T-cell (primary cell): ENCODE measurements around the gene ITIH2. TPM values are rescaled to one million over a fixed set of nuclear protein-coding genes. Genes with fewer than 3 reads are reported as not detected.

Source experiments
- ATAC-seq, 4 experiments: fragments of 200-7000 bp in 3 of 4; fragments of 150-1000 bp in 1 of 4; cut with Tn5 transposase; replicated peaks in 1 of 4; 1 replicate in 3 of 4; 2 replicates in 1 of 4; pipeline ENCODE4 v1.10.0; 2021; ENCODE audit warnings: moderate library complexity in 3 of 4, mild to moderate bottlenecking in 2 of 4, moderate number of reproducible peaks in 1 of 4
- CTCF ChIA-PET, 2 donors: fragments of 300-600 bp; sonication (Branson Sonifier 250); formaldehyde crosslinking; loops; one replicate each; lab custom pipeline; 2022; ENCODE audit warnings: antibody characterized with exemption in 2 of 2; lab: Charles Lee
- POLR2A ChIA-PET, 2 donors: fragments of 300-600 bp; sonication (Branson Sonifier 250); formaldehyde crosslinking; loops; one replicate each; lab custom pipeline; 2022; ENCODE audit warnings: antibody characterized with exemption in 2 of 2; lab: Charles Lee
- DNase-seq, 35 experiments: peaks; one replicate each; pipeline versions ENCODE4 v3.0.0 to v3.0.0-alpha.2; 2013 to 2023
- H3K27ac ChIP-seq: one replicate; pipeline ENCODE4 v1.5.1; 2013; ENCODE audit warnings: low read length
- H3K27me3 ChIP-seq, 2 experiments: replicated peaks in 1 of 2; 1 replicate in 1 of 2; 2 replicates in 1 of 2; pipeline versions ENCODE4 v1.6.1 to v1.7.0; 2013; ENCODE audit warnings: low read length in 1 of 2, mixed read lengths in 1 of 2; ENCODE audit not compliant: control insufficient read depth in 2 of 2, insufficient read depth in 2 of 2; ENCODE audit errors: extremely low read depth in 1 of 2
- H3K36me3 ChIP-seq, 2 donors: 1 replicate in 1 of 2; 2 replicates in 1 of 2; pipeline versions ENCODE4 v1.6.1 to v1.7.0; 2013; ENCODE audit warnings: low read length in 1 of 2; ENCODE audit not compliant: control insufficient read depth in 2 of 2, insufficient read depth in 1 of 2; ENCODE audit errors: extremely low read depth in 1 of 2
- H3K4me1 ChIP-seq, 2 experiments: 1 replicate in 1 of 2; 2 replicates in 1 of 2; pipeline versions ENCODE4 v1.6.1 to v1.7.0; 2013; ENCODE audit warnings: low read length in 2 of 2, mixed read lengths in 1 of 2; ENCODE audit not compliant: insufficient read depth in 2 of 2, control insufficient read depth in 1 of 2; ENCODE audit errors: extremely low read depth in 1 of 2
- H3K4me3 ChIP-seq, 2 donors: 1 replicate in 1 of 2; 2 replicates in 1 of 2; pipeline versions ENCODE4 v1.5.1 to v1.7.0; 2013; ENCODE audit warnings: mild to moderate bottlenecking in 2 of 2, low read length in 1 of 2, moderate library complexity in 1 of 2; ENCODE audit not compliant: control insufficient read depth in 1 of 2; ENCODE audit errors: extremely low read depth in 1 of 2
- H3K9me3 ChIP-seq: 2 replicates; pipeline ENCODE4 v1.7.0; 2013
- H3K27ac Mint-ChIP-seq, 2 donors: one replicate each; pipeline ENCODE4 v1.8.0; 2020 to 2021; ENCODE audit warnings: mild to moderate bottlenecking in 2 of 2, mixed read lengths in 2 of 2
- H3K27me3 Mint-ChIP-seq, 2 donors: one replicate each; pipeline ENCODE4 v1.8.0; 2021 to 2022; ENCODE audit warnings: mixed read lengths in 2 of 2
- H3K36me3 Mint-ChIP-seq: one replicate; pipeline ENCODE4 v1.8.0; 2021; ENCODE audit warnings: mixed read lengths
- H3K4me1 Mint-ChIP-seq, 3 donors: one replicate each; pipeline ENCODE4 v1.8.0; 2020 to 2022; ENCODE audit warnings: mixed read lengths in 3 of 3, mild to moderate bottlenecking in 1 of 3
- H3K4me3 Mint-ChIP-seq, 3 donors: one replicate each; pipeline ENCODE4 v1.8.0; 2020 to 2022; ENCODE audit warnings: mild to moderate bottlenecking in 3 of 3, mixed read lengths in 3 of 3, moderate library complexity in 3 of 3
- H3K9me3 Mint-ChIP-seq, 3 donors: one replicate each; pipeline ENCODE4 v1.8.0; 2020 to 2022; ENCODE audit warnings: mixed read lengths in 3 of 3
- WGBS: methylation state at CpG from one replicate; pipeline ENCODE4 v1.1.5; 2013; ENCODE audit warnings: missing lambda C conversion rate; ENCODE audit not compliant: insufficient coverage; 5-methylcytosine and 5-hydroxymethylcytosine counted together
- total RNA-seq, 35 experiments: library from RNA in 6 of 35; stranded (reverse) in 6 of 35; fragments of 120-200 nt in 1 of 35; gene quantifications; one replicate each; pipeline versions ENCODE4 v1.2.1 to v1.2.4 and lab custom pipeline; 2013 to 2026

ITIH2 gene
- total RNA-seq, 5 donors from 2014 or later (not counting 1 experiment from before 2014, with no cell fraction given), result 0.72 to 2.1 (median 1.5) TPM; not detected in 2

GRCh38 chr10:7665767-7666166 is 37.3 kb upstream of the ITIH2 start:
- H3K4me1 ChIP-seq, result peaks cover 5 to 16% of the 10 kb centered on the region in 2 experiments
- ChIA-PET POLR2A (no interaction called here), CTCF (no interaction called here)
- no peaks in the 10 kb centered on the region for H3K9me3 ChIP-seq
- peaks cover 9 to 43% of the 10 kb centered on the region in 2 experiments for H3K27me3 ChIP-seq
- WGBS, result 37% methylated on average over 5 of the region's 6 CpGs
- Mint-ChIP-seq H3K27ac (no peak overlapping the region), H3K27me3 (peaks cover 48 to 70% of the 10 kb centered on the region in 2 donors), H3K9me3 (no peaks in the 10 kb centered on the region), H3K36me3 (no peaks in the 10 kb centered on the region), H3K4me3 (peak overlapping the region; percentile 71 to 78 (median 72)), H3K4me1 (peaks cover 13 to 18% (median 18%) of the 10 kb centered on the region in 3 donors)
- H3K4me3 ChIP-seq, result peak overlapping the region in 1 of 2 donors; percentile 70
- H3K36me3 ChIP-seq, result no peaks in the 10 kb centered on the region
- DNase-seq (no peak), ATAC-seq (no peak)
- H3K27ac ChIP-seq, result no peak overlapping the region

- no peak within 1 kb of the TSS for H3K27ac Mint-ChIP-seq
- 1% methylated on average over 39 of the region's 54 CpGs for WGBS
Measured at GRCh38 chr10:7666253-7667023, 36.7 kb upstream of the ITIH2 start, which contains the start of gene ITIH5. TSS of gene ITIH5 (minus strand) at chr10:7666966. CDS start at chr10:7666892, 74 bp downstream.

GRCh38 chr10:7667262-7668141 is 35.6 kb upstream of the ITIH2 start:
- POLR2A ChIA-PET, result no interaction called here

More at GRCh38 chr10:7666253-7667023, 36.7 kb upstream of the ITIH2 start, which contains the start of gene ITIH5:
- CTCF ChIA-PET, result no interaction called here
- Mint-ChIP-seq H3K4me3 (peak within 1 kb of the TSS; percentile 74 to 95 (median 77)), H3K36me3 (no peaks in the 10 kb centered on the region), H3K4me1 (peaks cover 13 to 18% (median 18%) of the 10 kb centered on the region in 3 donors), H3K9me3 (no peaks in the 10 kb centered on the region), H3K27me3 (peaks cover 49 to 69% of the 10 kb centered on the region in 2 donors)
- Histone ChIP-seq H3K4me1 (peaks cover 5 to 16% of the 10 kb centered on the region in 2 experiments), H3K27me3 (peaks cover 9 to 44% of the 10 kb centered on the region in 2 experiments), H3K27ac (no peak within 1 kb of the TSS), H3K36me3 (no peaks in the 10 kb centered on the region), H3K9me3 (no peaks in the 10 kb centered on the region), H3K4me3 (peak within 1 kb of the TSS; percentile 15 to 70)
- peak in 1 of 35 experiments; percentile 13 for DNase-seq
- POLR2A ChIA-PET, result no interaction called here
- peak in 3 of 4 experiments; percentile 28 to 37 (median 31) for ATAC-seq

GRCh38 chr10:7670157-7670556 is 33.0 kb upstream of the ITIH2 start:
- no peaks in the 10 kb centered on the region for H3K36me3 Mint-ChIP-seq
- H3K27me3 ChIP-seq, result peaks cover 9 to 30% of the 10 kb centered on the region in 2 experiments
- DNase-seq (no peak), ATAC-seq (no peak)
- H3K4me3 ChIP-seq, result no peak overlapping the region
- H3K4me1 Mint-ChIP-seq, result peaks cover 13 to 18% (median 18%) of the 10 kb centered on the region in 3 donors
- no peaks in the 10 kb centered on the region for H3K9me3 ChIP-seq
- peaks cover 5 to 16% of the 10 kb centered on the region in 2 experiments for H3K4me1 ChIP-seq
- no CpG with 5 or more reads among the region's 3 CpGs for WGBS
- H3K27ac Mint-ChIP-seq, result no peak overlapping the region
- H3K9me3 Mint-ChIP-seq, result no peaks in the 10 kb centered on the region
- H3K4me3 Mint-ChIP-seq, result no peak overlapping the region
- H3K36me3 ChIP-seq, result no peaks in the 10 kb centered on the region
- POLR2A ChIA-PET, result no interaction called here
- peaks cover 63 to 69% of the 10 kb centered on the region in 2 donors for H3K27me3 Mint-ChIP-seq
- CTCF ChIA-PET, result no interaction called here
- no peak overlapping the region for H3K27ac ChIP-seq

More at GRCh38 chr10:7667262-7668141, 35.6 kb upstream of the ITIH2 start:
- Histone ChIP-seq H3K9me3 (no peaks in the 10 kb centered on the region), H3K27ac (no peak overlapping the region), H3K4me1 (peaks cover 5 to 16% of the 10 kb centered on the region in 2 experiments), H3K27me3 (peaks cover 9 to 35% of the 10 kb centered on the region in 2 experiments), H3K4me3 (peak overlapping the region in 1 of 2 donors; percentile 15), H3K36me3 (no peaks in the 10 kb centered on the region)
- WGBS, result 9% methylated on average over 30 of the region's 44 CpGs
- ATAC-seq, result peak; percentile 49 to 71 (median 65)
- H3K36me3 Mint-ChIP-seq, result no peaks in the 10 kb centered on the region
- no peaks in the 10 kb centered on the region for H3K9me3 Mint-ChIP-seq
- peaks cover 13 to 18% (median 18%) of the 10 kb centered on the region in 3 donors for H3K4me1 Mint-ChIP-seq
- peak in 4 of 35 experiments; percentile 3 to 6 (median 4) for DNase-seq
- no peak overlapping the region for H3K27ac Mint-ChIP-seq
- CTCF ChIA-PET, result no interaction called here
- H3K4me3 Mint-ChIP-seq, result peak overlapping the region; percentile 74 to 95 (median 77)
- peaks cover 53 to 71% of the 10 kb centered on the region in 2 donors for H3K27me3 Mint-ChIP-seq

- H3K9me3 Mint-ChIP-seq, result no peaks in the 10 kb centered on the region
- Histone ChIP-seq H3K27me3 (peaks cover 2 to 26% of the 10 kb centered on the region in 2 experiments), H3K9me3 (no peaks in the 10 kb centered on the region), H3K27ac (no peak overlapping the region), H3K36me3 (no peaks in the 10 kb centered on the region), H3K4me1 (peaks cover 0 to 5% of the 10 kb centered on the region in 2 experiments), H3K4me3 (no peak overlapping the region)
- H3K36me3 Mint-ChIP-seq, result no peaks in the 10 kb centered on the region
- no peak overlapping the region for H3K27ac Mint-ChIP-seq
- H3K27me3 Mint-ChIP-seq, result peaks cover 64 to 72% of the 10 kb centered on the region in 2 donors
- no peak for ATAC-seq
- no peak for DNase-seq
- CTCF ChIA-PET, result no interaction called here
- 91% methylated on average over 18 of the region's 23 CpGs for WGBS
- POLR2A ChIA-PET, result no interaction called here
- peaks cover 4 to 9% (median 5%) of the 10 kb centered on the region in 3 donors for H3K4me1 Mint-ChIP-seq
- no peak overlapping the region for H3K4me3 Mint-ChIP-seq
Measured at GRCh38 chr10:7672341-7673134, 30.6 kb upstream of the ITIH2 start.
